Dermis microvascular lymphatic vessel endothelial cell (primary cell): ENCODE measurements around the gene NARS2. TPM values are rescaled to one million over a fixed set of nuclear protein-coding genes. Genes with fewer than 3 reads are reported as not detected.
A peak's percentile ranks its signal among the peaks of the same experiment; 100 is the strongest.
"Not testable (repeated sequence)": the region's sequence is repeated elsewhere in the genome, so short reads cannot be mapped to it uniquely, and the experiment has no call there.

Source experiments
- DNase-seq, 2 donors: peaks; one replicate each; pipeline versions ENCODE4 v3.0.0 to v3.0.0-alpha.2; 2010; ENCODE audit warnings: low read depth in 2 of 2
- total RNA-seq: library from RNA; depleted of rRNA; stranded (reverse); fragments of >200 nt; gene quantifications from 2 replicates; pipeline ENCODE4 v1.2.1, GENCODE V29; 2014

The NARS2 gene
- total RNA-seq, 1 donor from 2014 or later, result 12.1 TPM

DNA sequence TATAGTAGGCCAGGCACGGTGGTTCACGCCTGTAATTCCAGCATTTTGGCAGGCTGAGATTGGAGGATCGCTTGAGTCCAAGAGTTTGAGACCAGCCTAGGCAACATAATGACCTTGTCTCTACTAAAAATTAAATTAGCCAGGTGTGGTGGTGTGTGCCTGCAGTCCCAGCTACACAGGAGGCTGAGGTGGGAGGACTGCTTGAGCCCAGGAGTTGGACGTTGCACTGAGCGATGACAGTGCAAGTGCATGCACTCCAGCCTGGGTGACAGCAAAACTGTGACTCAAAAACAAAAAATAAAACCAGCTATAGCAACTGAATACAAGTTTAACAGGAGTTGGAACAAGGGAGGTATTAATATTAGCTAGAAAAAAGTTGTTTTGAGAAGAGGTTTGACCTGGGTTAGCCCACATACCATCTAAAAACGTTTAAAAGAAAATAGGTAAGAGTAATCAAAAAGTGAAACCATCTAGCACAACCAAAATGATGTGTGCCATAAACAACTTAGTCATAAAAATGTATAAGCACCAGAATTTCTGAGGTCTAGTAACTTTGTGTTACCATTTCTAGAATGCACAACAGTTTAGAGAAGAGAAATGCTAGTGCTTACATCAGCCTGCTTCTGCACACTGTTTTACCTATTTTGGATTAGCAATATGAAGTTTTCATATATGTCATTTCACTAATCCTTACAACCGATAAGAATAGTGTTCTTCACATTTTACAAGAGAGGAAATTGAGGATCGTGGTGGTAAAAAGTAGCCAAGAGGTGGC lies 26.5 kb downstream of the NARS2 start:
- DNase-seq, result no peak

DNA sequence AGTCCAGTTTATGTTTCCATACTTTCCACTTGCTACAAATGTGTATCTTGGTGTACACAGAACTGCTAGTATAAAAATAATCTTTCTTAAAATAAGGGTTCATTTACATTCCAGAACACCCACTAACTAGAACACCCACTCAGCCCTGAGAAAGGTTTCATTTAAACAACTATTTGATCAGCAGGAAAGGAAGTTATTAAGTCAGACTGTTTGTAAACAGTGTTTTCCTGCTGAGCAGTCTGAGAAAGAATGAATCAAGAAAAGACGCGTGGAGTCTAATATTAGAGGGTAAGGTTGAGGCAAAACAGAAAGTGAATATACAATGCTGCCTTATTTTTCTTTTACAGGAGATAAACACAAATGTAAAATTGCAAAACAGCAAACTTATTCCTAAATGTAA lies 32.7 kb downstream of the NARS2 start:
- DNase-seq, result peak in 1 of 2 donors; percentile 25

DNA sequence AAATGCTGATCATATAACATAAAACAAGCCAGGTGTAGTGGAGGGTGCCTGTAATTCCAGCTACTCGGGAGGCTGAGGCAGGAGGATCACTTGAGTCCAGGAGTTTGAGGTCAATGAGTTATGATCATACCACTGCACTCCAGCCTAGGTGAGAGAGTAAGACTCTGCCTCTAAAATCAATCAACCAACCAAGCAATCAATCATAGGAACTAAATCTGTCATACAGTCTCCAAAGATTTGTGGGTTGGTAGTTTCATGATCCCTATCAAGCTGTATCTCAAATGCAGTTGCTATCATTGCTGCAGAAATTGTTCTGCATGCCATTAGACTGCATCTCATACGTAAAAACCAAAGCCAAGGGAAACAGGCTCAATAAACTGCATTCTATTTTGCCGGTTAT lies 33.1 kb downstream of the NARS2 start:
- DNase-seq, result no peak

DNA sequence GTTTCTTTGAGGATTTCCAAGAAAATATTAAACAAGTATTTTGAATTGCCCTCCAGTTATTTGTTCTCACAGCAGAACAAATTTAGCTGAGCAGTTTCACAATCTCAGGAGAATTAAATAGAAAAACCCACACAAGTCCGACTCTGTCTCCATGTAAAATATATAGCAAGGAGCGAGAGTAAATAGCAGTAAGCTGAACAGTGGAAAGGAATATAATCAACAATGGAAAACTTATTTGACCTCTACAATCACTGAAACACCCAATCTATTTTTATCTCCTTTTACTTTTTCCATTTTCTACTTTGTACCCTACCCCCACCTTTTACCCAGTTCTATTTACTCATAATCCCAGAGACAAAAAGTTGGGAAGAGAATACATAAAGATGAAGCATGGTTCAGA lies 34.4 kb downstream of the NARS2 start:
- DNase-seq, result no peak

DNA sequence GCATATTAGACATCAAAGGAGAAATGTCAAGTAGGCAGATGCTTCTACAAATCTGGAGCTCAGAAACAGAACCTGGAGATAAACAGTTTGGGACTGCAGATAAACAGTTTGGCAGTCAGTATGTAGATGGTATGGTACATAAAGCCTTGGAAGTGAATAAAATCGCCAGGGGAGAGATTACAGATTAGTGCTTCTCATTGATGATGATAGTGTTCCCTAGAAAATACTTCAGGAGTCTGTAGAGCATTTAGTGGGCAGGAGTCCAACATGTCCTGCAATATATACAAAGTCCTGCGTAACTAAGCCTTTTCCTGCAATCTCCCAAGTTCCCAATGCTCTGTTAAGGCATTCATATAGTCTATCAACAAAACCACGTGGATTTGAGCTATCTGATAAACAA lies 35.2 kb downstream of the NARS2 start:
- no peak for DNase-seq

DNA sequence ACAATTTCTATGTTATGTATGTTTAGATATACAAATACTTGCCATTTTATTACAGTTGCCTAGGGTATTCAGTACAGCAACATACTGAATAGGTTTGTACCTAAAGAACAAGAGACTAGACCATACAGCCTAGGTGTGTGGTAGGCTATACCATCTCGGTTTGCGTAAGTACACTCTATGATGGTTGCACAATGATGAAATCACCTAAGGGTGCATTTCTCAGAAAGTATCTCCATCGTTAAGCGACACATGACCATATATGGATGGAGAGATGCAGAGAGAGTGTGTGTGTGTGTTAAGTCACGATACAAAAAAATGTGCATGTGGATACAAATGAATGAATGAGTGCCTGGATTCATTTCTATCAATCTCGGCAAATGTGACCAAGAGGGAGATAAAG lies 37.7 kb downstream of the NARS2 start:
- no peak for DNase-seq

DNA sequence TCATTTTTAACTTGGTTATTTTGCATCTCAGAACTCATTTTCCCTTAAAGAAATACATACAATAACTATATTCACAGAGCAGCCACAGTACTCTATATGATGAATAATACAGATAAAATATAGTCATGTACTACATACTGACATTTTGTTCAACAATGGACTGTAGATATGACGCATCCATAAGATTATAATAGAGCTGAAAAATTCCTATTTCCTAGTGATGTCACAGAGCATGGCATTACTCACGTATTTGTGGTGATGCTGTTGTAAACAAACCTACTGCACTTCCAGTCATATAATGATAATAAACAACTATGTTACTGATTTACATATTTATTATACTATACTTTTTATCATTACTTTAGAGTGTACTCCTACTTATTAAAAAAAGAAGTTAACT lies 38.7 kb downstream of the NARS2 start:
- DNase-seq, result peak in 1 of 2 donors; percentile 14

DNA sequence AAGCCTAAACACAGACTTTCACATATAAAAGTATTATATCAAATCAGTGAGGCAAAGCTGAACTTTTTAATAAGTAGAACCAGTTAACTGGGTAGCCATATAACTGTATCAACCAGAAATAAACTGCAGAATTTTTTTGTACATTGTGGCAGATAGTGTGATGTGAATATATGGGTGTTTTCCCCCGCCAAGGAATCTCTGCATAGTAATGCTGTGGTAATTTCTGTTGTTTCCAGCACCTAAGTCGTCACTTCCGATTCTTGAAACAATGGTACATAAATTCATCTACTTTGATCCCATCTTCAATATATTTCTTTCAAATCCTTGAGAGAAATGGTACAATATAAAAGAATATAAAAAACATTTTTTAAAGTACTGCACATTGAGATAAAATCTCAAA lies 39.6 kb downstream of the NARS2 start:
- DNase-seq, result no peak

DNA sequence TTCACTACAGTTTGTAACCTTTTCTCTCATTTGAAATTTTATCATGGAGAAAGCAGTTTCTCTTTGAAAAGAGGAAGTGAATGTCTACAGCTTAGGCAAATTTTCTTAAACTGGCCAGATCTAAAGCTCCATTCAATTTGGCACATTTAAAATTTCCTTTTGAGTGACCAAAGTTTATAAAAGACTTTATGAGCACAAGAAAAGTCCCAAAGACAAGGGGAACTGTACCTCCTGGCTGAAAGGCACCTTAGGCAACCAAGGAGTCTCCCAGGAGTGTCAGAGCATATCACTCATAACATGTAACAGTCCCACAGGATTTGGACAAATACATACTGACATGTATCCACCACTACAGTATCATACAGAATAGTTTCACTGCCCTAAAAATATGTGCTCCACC lies 41.3 kb downstream of the NARS2 start:
- no peak for DNase-seq

DNA sequence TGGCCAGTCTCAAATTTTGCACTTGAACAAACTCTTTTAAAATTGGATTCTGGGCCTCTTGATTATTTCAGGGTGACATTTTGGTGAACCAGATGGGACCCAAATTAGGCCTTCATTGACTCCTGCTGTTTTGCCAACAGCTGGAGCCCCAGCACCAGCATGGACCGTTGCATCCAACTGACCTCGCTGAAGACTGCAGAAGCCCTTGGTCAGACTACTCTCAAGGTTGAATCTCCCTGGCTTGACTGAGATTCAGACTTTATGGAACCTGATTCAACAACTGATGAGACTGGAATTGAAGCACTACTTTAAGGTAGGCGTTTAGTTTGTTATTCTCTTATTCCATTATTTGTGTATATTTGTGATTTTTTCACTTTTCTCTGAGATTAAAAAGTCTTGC lies 41.7 kb downstream of the NARS2 start:
- DNase-seq, result no peak

DNA sequence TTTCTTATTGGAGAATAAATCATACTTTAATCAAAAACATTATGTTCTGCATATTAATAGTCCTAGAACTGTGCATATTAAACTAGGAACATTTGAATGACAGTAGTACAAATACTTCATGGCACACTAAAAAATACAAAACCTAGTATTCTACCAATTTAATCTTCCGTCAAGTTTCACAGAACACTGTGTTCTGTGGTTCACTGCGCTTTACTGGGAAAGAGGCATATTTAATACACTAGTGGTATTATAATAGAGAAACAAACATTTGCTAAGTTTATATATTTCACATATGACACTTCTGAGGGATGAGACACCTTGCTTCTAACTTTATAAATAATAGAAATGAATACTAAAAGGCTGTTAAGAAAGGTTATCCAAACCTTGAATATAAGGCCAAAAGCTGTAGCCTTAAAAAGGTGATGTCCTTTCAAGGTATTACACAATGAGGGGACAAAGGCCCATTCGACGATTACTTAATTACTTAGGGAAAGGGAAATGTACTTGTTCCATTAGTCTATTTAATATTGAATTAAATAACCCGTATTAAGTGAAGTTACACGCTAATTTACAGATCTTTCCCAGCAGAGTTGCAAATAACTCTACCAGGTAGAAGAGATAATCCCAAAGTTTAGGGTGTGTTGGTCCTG lies 48.0 kb downstream of the NARS2 start:
- no peak for DNase-seq

DNA sequence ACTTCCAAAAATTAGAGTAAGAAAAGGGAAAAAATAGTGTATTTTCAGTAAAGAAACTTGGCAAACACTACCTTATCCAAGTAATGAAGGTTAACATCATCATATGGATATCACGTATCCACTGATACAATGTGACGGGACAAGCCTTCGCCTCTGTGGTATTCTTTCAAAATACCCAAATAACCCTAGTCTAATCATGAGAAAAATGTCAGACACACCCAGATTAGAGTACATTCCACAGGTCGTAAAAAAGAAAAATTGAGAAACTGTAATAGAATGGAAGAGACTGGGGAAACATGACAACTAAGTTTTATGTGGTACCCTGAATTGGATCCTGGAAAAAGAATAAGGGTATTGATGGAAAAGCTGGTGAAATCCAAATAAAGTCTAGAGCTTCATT lies 48.9 kb downstream of the NARS2 start:
- no peak for DNase-seq

DNA sequence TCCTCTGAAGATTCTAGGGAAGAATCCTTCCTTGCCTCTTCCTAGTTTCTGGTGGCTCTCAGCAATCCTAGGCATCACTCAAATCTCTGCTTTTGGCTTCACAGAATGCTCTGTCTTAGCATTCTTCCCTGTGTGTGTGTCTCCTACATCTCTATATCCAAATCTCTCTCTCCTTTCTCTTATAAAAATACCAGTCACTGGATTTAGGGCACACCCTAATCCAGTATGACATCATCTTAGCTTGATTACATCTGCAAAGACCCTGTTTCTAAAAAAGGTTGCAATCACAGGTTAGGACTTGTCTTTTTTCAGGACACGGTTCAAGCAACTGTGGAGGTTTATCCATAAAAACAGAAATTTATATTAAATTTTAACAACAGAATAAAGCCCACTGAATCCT lies 54.4 kb downstream of the NARS2 start:
- no peak for DNase-seq

DNA sequence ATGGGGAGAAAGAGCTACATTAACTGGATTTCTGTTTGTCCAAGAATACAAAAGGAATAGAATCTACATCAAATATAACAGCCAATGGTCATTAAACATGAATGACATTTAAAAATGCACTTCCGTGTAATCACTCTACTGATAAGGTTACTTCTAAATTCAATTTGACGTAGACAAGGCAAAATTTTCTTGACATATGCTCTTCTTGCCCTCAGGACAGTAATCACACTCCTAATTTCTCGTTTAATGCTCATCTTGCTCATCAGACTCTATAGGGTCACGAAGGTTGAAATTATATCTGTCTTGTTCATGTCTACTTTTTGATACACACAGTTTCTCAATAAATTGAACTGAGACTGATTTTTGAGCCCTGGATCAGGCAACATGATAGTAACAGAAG lies 58.4 kb downstream of the NARS2 start:
- DNase-seq, result no peak

DNA sequence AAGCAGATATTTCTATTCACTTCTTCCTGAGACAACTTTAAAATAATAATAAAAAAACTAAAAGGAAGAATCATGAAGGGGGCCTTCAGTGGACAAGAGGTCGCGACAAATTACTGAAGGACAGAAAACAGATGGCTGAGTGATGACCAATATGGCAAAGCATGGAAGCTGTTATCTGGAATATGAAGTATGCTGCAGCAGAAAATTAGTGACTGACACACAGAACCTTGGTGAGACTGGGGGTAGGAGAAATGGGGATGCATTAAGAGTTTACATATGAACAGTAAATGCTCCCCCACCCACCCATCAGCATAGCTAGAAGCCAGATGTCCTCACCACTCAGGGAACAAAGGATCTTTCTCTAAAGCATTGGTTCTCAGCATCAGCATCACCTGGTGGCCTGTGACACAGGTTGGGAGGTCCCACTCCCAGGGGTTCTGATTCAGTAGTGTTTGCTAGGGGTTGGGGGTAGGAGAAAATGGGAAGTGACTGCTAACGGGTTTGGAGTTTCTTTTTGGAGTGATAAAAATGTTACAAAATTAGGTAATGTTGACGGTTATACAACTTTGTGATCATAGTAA lies 59.7 kb downstream of the NARS2 start:
- no peak for DNase-seq

DNA sequence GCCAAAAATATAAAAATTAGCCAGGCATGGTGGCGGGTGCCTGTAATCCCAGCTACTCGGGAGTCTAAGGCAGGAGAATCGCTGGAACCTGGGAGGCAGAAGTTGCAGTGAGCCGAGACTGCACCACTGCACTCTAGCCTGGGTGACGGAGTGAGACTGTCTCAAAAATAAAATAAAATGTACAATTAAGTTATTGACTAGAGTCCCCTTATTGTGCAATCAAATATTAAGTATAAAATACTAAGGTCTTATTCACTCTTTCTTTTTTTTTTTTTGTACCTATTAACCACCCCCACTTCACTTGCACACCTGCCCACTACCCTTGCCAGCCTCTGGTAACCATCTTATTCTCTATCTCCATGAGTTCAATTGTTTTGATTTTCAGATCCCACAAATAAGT lies 61.6 kb downstream of the NARS2 start:
- not testable (repeated sequence) for DNase-seq

DNA sequence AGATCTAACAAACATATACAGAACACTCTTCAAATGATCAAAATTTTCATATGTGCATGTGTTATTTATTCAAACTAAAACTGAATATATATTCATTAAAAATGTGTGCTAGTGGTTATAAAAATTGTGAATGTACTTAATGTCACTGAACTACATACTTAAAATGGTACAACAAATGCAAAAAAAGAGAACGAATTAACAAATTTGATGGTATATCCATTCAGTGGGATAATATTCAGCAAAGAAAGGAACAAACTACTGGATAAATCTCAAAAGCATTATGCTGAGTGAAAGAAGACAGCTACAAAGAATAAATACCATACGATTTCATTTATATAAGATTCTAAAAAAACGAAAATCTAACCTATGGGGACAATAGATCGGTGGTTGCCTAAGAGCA lies 64.1 kb downstream of the NARS2 start:
- no peak for DNase-seq

DNA sequence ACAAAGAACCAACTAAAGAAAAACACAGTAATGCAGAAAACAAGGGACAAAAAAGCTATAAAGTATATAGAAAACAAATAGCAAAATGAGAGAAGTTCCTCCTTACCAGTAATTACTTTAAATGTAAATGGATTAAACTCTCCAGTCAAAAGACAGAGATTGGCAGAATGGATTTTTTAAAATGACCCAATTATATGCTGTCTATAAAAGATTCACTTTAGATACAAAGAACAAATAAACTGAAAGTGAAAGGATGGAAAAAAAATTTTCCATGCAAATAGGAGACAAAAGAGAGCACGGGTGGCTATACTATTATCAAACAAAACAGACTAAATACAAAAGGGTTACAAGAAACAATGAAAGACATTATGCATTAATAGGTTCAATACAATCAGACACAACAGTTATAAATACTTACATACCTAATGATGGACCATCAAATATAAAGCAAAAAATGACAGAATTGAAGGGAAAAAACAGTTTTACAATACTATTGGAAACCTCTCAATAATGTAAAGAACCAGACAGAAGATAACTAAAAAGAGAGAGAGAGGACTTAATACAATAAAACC lies 64.6 kb downstream of the NARS2 start:
- DNase-seq, result no peak

DNA sequence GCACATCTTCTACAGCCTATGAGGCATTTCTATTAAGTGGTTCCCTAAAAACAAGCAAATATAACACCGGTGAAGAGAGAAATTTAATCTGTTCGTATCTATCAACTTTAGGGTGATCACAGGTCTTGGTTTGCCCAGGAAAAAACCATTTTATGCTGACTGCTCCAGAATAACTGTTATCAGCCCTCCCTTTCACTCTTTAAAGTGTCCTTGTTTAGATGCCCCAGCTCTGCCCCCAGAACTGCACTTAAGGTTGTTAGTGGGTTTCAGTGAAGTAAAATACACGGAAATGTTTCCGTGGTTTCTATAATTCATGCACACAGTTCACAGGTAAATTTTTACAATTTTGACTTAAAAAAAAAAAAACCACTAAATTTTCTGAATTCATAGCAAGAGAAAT lies 70.0 kb downstream of the NARS2 start:
- no peak for DNase-seq

DNA sequence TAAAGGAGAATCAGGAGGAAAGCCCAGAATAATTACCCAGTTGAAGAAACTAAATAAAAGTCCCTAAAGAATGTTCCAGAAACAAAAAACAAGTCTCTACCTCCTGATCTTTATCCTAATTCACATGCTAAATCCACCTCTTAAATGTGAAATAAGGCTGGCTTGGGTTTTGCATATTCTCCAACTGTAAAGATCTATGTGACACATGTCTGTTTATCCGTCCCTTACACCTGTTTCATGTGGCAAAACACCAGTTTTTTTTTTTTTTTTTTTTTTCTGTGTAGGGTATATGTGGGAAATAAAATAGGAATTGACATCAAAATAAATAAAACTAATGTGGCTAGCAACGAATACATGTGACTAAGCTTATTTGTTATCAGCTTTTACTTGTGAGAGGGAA lies 70.5 kb downstream of the NARS2 start:
- no peak for DNase-seq

DNA sequence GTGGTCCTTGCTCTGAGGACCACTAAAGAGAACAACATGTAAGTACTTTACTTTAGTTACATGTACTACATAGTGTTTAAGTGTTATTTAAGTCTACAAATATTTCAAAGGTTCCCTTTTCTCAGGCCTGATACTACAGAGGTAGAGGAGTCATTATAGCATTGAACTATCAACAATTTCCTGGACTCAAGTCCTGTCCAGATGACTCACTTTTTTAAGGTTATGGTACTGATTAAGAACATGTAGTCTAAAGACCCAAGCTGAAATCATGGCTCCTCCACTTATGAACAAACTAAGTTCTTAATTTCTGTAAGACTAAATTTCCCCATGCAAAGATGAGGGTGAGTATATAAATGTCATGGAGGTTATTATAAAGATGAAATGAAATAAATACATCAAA lies 74.7 kb downstream of the NARS2 start:
- DNase-seq, result peak in 1 of 2 donors; percentile 2

DNA sequence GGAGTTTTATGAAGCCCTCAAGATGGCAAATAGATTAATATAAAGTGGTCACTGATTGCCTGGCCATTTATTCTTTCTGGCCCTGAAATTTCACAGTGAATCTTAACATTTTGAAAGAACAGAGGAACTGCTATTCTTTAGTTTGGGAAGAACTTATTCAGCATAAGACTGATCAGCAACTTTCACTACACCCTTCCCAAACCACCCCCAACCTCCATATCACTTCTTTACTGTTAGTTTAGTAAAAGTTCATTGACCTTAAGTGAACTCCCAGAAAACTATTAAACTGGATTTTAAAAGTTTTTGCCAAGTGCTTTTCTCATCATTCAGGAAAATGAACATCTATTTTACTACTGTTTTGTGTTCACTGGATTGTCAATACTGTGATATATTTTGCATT lies 77.4 kb downstream of the NARS2 start:
- DNase-seq, result no peak
